Fibroblast of gingiva (primary cell): Measurements from ENCODE around the gene DNAJC21.
"Not testable (repeated sequence)": the region's sequence is repeated elsewhere in the genome, so short reads cannot be mapped to it uniquely, and the experiment has no call there.

ENCODE experiments used
- DNase-seq: peaks from one replicate; pipeline ENCODE4 v3.0.0-alpha.2; 2011; ENCODE audit warnings: low read depth

Gene DNAJC21

DNA sequence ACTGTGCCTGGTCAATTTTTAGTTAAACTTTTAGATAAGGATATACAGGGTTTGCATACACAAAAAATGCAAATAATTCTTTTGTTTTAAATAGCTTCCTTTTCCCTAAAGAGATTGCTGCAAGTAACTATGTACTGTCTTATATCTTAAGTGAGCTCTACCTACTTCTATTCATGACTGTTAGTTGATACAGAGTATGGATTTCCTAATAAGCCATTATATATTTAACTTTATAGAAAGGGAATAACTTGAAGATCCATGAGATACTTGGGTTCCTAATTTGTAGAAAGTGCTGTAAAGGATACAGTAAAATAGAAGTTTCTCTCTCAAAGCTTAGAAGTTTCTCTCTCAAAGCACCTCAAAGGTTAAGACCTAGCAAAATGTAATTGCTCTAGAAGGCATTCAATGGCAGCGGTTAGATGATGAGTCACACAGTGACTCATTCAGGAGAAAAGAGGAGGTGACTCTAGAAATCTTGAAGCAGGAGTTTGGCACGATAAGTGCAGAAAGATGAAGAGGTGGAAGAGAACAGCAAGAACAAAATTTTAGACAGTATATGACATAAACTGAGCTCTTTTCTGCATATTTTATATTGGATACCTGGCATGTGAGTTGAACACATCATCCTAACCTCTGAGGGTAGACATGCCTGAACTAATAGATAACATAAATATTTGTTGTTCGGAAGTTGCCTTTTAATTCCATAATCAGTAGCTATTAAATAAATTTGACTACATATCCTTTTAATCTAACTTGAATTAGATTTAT is 5.5 kb upstream of the DNAJC21 start:
- DNase-seq: peak; percentile 41

DNA sequence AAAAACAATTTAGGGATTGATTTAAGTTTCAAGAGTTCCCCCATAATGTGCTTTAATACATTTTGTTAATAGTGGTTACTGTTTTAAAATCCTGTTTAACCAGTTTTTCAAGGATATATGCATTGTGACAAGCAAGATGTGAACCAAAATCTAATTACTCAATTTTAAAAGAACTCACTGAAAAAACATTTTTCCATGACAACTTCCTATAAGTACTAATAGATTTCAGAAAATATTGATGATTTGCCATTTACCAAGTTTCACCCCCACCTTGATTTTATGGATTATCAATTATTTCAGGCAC is 4.9 kb upstream of the DNAJC21 start:
- DNase-seq: no peak

DNA sequence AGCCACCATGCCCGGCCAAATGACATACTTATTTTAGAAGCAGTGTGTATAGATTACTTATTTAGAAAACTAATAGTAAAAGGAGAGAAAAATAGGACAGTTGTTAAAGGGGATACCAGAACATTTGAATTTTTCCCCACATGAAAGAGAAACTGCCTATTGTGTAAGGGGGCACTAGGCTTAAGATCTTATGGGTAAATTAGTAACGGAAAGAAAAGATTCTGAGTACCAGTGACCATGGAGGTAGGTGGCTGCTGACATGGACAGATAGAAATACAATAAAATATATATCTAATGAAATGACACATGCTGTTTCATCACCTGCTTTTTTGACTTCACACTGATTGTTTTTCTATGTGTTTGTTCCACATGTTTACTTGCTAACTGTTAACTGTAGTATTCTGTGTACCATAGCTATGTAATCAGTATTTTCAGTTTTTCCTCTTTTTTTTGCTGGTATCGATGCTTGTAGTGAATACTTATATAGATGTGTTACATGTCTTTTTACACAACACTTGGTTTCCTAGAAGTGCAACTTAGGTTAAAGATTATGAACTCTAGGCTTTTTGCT is 3.0 kb upstream of the DNAJC21 start:
- DNase-seq: no peak

DNA sequence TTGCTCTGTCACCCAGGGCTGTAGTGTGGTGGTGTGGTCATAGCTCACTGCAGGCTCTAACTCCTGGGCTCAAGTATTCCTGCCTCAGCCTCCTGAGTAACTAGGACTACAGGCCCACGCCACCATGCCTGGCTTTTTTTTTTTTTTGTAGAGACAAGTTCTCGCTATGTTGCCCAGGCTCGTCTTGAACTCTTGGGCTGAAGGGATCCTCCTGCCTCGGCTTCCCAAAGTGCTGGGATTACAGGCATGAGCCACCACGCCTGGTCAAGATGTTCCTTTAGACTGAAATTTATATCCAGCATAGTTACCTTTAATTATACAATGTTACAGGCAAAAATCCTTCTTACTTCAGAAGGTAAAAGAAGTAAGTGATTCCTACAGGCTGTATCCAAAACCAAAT is 1.6 kb upstream of the DNAJC21 start:
- no peak for DNase-seq

DNA sequence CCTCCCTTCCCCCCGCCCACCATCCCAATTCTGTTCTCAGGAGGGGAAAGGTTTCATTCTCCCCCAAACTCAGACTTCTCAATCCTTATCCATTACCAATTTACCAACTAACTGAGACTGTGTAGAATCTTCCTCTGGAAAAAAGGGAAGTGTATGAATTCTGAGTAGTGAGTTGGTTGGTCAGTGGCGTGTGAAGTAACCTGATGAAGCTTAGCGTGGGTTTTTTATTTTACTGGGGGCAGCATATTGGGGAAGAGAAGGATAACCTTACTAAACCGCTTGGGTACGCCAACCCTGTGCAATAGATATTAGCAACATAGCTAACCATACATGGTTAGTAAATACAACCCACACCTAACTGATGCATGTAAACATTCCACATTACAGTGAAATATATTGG is 1.1 kb upstream of the DNAJC21 start:
- no peak for DNase-seq

DNA sequence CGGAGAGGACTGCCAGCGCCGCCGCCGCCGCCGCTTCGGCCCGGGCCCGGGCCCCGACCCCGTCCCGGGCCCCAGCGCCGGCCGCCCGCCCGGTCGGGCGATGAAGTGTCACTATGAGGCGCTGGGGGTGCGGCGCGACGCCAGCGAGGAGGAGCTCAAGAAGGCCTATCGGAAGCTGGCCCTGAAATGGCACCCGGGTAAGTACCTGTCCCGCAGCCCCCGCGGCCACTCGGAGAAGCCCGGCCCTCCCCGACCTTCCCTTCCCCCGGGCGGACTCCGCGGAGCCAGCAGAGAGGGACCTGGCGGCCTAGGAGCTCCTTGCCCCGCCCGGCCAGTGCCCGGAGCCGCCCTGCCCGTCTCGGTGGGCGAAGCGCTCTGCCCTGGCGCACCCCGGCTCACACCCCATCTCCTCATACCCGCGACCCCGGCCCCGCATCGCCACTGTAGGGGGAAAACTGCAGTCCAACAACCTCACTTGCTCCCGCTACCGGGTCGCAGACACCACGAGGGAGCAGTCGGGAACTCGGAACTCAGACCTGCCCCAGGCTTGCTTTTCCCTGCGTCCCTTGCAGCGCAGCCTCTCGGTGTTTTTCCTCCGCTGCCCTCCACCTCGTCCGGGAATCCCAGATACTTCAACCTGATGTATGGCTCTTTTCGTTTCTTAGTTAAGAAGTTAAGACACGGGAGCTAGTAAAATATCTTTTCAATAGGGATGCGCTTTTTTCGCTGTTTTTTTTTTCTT is 532 bp downstream of the DNAJC21 start:
- DNase-seq: peak; percentile 87

DNA sequence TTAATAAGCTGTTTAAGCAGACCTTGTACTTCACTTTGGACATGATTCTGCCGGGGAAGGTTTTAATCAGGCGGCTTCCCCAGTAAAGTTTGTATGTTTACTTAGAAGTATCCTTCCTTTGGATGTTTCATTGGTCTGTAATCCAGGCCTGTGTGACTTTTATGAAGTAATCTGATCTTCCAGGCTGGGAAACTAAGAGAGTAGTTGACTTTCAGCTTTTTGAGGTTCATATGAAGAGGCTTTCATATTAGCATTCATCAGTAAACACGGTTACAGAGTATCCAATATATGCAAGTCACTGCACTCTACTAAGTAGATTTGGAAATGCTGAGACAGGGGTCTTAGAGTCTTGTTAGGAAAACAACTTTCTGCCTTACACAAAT is 1.1 kb downstream of the DNAJC21 start:
- DNase-seq: peak; percentile 45

DNA sequence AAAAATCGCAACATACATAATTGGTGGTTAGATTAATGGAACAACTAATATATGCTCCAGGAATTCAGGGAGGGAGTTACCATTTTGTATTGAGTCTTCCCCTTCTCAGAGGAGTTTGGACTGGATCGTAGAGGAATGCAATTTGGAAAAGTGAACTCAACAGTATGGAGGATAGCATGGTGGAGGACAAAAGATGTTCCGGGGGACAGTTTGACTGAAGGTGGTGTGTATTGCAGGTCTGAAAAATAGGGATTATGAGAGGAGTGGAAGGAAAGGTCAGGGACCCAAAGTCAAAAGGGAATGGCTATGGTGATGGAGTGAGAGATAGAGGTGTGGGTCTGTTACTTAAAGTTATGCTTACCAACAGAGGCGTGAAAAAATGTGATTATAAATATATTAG is 1.5 kb downstream of the DNAJC21 start:
- DNase-seq: no peak

DNA sequence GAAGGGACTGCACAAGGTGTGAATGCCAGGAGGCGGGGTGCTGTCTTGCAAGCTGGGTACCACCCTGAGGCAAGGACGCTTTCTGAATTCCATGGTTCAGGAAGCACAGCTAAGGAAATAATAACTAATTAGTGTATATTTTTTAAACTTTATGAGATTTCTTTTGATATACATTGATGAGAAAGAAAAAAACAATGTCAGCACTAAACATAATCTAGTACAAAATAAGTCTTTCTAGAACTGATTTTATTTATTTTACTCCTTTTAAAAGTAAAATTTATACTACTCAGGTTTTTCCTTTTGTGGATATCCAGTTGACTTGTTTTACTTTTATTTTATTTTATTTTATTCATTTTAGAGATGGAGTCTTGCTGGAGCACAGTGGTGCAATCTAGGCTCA is 3.6 kb downstream of the DNAJC21 start:
- DNase-seq: no peak

DNA sequence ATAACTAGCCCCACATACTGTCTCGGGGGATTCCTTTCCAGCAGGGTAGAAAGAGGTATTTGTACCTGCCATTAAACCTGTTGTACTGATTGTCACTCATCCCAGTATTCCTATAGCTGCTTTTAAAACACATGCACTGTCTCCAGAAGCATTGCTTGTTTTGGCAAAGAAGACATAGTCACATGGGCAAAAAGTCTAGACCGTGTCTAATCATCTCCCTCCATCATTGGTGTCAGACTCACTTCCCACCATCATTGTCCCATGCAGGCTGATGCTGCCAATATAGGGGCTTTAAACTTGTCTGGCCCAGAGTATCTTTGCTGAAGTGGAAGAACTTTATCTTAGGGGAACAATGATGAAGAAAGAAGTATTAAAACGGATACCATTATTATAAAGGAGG is 12.6 kb downstream of the DNAJC21 start:
- no peak for DNase-seq

DNA sequence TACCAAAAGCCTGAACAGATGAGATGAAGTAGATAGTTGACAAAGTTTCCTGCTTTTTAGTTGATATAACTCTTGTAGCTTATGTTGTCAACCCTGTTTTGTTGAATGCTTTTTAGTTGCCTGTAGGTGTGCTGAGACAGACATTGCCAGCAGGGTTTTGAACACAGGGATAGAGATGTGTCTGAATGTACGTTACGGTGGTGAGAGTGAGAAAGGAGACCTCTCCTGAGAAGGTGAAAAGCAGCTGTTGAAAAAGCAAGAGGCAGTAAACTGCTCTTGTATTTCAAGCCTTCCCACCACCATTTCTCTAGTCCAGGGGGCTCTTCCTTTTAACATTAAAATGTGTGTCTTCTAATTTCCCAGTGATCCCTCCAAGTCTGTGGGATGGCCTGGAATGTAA is 14.7 kb downstream of the DNAJC21 start:
- no peak for DNase-seq

DNA sequence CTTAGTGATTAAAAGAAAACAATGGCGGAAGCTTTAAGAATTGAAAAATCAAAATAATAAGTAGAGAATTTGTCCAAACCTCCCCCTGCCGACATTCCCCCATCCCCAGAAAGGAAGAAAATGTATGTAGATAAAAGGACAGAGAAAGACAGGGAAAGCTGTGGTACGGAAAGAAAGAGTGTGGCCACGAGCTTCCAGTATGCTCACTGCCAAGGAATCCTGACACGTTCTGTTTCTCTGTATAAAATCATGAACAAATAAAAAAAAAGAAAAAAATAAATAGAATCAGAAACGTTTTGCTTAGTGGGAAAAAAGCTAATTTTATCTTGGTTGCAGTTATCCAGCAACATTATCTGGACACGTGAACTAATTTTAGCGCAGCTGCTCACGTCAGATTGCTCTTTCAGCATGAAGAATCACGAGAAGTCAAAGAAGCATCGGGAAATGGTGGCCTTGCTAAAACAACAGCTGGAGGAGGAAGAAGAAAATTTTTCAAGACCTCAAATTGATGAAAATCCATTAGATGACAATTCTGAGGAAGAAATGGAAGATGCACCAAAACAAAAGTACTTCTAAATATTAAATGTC is 15.2 kb downstream of the DNAJC21 start:
- no peak for DNase-seq

DNA sequence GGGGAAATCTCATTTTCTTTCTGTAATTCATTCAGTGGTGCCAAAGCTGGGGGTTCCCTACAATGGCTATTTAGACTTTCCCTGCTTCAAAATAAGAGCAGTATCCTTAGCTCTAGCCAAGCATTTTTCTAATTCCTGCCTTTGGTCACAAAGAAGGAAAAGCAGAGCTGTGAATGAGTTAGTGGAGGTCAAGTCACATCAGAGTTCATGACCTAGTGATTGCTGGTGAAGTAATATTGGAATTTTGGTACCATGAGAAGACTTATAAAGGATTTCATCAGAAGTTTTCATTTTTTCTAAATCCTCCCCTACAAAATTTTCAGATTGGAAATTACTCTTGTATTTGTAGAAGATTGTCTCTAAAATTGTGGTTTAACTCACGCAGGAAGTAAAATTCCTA is 28.0 kb downstream of the DNAJC21 start:
- DNase-seq: no peak

DNA sequence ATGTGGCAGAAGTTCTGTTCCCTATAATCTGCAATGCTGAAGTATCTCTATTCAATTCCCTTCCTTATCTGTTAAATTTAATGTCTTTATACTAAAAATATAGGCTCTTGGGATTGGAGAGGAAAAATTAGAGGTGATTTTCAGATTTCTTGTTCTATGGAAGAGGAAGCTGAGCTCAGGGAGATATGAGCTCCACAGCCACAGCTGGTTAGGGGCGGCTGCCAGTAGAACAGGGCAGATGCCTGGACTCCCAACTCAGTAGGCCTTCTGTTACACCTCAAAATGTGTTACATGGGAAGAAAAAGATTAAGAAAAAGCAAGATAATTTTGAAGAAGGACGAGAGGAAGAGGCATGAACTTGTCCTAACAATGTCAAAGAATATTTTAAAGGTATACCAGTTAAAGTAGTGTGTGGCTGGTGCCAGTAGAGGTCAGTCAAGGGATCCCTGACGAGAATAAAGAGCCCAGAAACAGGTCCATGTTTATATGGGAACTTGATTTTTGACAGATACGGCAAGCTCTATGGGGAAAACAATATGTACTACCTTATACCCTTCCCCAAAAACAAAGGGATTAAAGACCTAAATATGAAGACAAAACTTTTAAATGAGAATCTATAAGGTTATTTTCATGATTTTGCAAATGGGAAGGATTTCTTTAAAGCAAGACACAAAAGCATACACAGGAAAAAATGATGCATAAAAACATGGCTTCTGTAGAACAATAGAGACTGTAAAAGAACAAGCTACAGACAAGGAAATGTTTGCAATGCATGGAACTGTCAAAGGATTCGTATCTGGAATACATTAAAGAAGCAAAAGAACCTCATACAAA is 28.7 kb downstream of the DNAJC21 start:
- peak; percentile 9 for DNase-seq

DNA sequence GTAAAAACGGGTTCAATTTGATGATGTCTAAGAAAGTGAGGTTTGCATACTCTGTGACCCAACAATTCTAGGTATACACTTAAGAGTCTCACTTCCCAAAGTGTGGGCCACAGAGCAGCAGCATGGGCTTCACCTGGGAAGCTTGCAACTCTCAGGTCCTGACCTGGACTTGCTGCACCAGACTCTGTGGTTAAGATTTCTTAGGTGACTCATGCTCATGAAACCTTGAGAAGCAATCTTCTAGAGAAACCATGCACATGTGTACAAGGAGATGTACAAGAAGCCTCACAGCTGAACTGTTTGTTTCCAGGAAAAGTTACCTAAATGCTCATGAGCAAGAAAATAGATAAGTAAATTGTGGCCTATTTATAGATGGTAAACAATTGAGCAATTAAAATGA is 30.0 kb downstream of the DNAJC21 start:
- DNase-seq: peak; percentile 11

DNA sequence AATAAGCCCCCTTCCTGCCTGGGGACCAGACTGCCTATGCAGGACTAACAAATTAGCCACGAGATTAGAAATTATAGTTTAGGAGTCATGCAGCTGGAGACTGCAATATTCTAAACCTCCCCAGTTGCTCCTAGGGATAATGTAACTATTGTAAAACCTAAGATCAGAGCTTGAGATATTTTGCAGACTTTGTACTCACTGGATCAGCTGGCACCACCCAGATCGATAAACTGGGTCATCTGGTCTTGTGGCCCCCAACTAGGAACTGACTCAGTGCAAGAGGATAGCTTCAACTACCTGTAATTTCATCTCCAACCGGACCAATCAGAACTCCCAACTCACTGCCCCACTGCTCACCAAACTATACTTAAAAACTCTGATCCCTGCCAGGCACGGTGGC is 38.2 kb downstream of the DNAJC21 start:
- DNase-seq: no peak

DNA sequence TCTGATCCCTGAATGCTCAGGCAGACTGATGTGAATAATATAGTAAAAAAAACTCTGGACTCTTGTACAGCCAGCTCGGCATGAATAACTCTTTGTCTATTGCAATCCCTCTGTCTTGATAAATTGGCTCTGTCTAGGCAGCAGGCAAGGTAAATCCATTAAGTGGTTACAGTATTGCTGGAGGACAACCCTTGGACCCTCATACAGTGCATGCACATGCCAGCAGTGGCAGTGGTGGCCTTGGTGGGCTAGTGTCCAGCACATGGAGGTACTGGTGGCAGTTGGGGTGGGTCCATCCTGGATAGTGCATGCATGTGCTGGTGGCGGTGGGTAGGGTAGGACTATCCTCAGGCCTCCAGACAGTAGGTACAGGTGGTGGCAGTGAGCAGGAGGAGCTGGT is 38.9 kb downstream of the DNAJC21 start:
- no peak for DNase-seq

DNA sequence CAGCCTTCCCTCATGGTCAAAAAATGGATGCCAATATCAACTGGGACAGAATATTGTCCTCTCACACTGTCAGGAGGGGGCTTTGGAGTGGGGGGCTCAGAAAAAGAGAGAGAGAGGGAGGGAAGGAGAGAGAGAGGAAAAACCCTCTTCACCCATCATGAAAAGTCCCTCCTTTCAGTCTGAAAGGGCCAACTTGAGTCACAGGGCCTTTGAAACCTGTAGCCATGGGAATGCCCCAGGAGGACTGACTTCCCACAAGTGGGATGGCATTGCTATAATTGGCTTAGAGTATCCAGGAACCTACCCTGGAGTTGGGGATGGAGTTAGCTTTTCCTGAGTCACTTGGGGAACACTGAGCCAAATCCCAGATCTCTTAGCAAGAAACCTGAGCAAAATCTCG is 41.2 kb downstream of the DNAJC21 start:
- DNase-seq: no peak

DNA sequence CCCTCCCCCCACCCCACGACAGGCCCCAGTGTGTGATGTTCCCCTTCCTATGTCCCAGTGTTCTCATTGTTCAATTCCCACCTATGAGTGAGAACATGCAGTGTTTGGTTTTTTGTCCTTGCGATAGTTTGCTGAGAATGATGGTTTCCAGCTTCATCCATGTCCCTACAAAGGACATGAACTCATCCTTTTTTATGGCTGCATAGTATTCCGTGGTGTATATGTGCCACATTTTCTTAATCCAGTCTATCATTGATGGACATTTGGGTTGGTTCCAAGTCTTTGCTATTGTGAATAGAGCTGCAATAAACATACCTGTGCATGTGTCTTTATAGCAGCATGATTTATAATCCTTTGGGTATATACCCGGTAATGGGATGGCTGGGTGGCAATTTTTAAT is 42.3 kb downstream of the DNAJC21 start:
- DNase-seq: not testable (repeated sequence)

DNA sequence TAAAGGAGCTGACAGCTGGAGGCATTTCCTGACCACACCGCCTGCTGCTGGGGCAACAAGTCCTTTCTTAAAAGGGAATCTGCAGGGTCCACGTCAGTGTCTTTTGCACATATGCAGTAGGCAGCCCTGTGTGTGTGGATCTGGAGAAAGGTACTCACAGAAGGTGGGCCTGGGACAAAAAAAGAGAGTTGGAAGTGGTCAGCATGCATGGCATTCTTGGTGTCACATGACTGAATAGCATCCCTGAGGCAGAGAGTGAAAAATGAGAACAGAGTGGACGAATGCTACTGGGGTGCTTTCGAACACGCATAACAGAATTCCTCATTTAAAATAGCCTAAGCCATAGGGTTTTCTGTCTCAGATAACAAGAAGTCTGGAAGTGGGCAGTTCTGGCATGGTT is 47.0 kb downstream of the DNAJC21 start:
- no peak for DNase-seq

DNA sequence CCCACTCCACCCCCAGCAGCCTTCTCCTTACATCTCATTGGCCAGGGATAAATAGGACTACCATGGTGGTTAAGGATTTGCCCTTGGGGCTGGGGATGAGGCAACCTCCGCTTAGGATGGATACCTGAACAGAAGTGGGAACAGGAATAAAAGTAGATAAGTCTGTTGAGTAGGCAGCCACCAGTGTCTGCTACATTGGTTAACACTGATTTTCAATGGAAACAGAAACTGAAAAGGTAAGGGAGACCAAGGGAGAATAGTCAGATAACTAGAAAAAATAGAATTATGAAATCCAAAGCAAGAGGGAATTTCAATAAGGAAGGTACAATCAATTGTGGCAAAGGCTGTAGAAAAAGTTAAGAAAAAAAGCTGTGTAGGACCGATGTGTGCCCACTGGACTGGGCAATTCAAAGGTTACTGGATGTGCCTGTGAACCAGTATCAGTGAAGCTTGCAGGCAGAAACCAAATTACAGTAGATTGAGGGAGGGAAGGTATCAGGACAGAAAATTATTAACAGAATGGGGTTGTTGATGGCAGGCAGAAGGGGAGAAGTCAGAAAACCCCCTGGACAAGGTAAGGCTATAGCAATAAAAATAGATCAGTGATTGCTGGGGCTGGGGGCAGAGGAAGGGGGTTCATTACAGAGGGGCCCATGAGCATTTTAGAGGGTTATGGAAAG is 48.7 kb downstream of the DNAJC21 start:
- DNase-seq: no peak

DNA sequence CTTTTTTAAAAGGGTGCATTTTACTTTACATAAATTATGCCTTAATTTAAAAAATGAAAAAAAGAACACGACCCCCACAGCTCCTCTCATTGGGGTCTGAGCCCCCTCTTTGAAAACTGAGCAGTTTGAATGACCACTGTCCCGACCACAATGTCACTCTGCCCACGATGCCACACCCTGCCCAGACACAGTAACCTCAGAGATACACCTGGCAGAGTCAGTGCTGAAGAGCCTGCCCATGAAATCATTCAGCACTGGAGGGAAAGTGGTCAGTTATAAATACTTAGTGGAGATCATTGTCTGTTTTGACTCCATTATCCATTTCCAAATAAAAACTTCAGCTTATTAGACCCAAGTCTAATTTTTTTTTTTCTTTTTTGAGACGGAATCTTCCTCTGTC is 49.3 kb downstream of the DNAJC21 start:
- no peak for DNase-seq
